LNCaP clone FGC (cell line): Measurements from ENCODE around the gene PPP2R5C.
A peak's percentile ranks its signal among the peaks of the same experiment; 100 is the strongest.

Source experiments
- DNase-seq: peaks from one replicate; pipeline ENCODE4 v3.0.0-alpha.2; 2011; ENCODE audit warnings: low read depth
- H3K4me3 ChIP-seq: 2 replicates; pipeline ENCODE4 v1.5.1; 2011; ENCODE audit warnings: mild to moderate bottlenecking, low read depth, low read length, control low read depth
- CTCF ChIP-seq: IDR thresholded peaks from 2 replicates; pipeline ENCODE4 v1.5.1; 2012; ENCODE audit warnings: mild to moderate bottlenecking; ENCODE audit not compliant: control insufficient read depth, insufficient read depth; ENCODE audit errors: extremely low read depth

PPP2R5C gene

GRCh38 chr14:101828046-101828445 lies 66.5 kb downstream of the PPP2R5C start:
- TF ChIP-seq CTCF: no peak
- DNase-seq: no peak
- H3K4me3 ChIP-seq: no peak overlapping the region

DNA sequence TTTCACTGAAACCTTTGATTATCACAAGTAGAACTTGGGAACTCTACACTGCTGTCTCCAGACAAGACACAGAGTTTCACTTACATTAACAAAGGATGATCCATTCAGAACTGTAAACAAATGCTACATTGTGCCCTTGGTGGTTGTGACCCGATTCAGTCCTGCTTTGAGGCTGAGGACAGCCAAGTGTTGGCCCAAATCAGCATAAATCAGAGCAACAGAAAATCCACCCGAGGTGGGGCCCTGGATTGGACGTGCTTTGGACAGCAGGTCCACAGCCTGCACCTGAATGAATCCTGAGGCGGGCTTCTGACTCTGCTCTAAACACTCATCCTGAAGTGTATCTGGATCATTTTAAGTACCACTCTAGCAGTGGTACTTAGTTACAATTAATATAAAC lies 68.8 kb downstream of the PPP2R5C start:
- no peak for DNase-seq
- no peak overlapping the region for H3K4me3 ChIP-seq
- no peak for TF ChIP-seq CTCF

GRCh38 chr14:101833045-101833444 lies 71.5 kb downstream of the PPP2R5C start:
- H3K4me3 ChIP-seq: no peak overlapping the region
- no peak for DNase-seq
- no peak for TF ChIP-seq CTCF

DNA sequence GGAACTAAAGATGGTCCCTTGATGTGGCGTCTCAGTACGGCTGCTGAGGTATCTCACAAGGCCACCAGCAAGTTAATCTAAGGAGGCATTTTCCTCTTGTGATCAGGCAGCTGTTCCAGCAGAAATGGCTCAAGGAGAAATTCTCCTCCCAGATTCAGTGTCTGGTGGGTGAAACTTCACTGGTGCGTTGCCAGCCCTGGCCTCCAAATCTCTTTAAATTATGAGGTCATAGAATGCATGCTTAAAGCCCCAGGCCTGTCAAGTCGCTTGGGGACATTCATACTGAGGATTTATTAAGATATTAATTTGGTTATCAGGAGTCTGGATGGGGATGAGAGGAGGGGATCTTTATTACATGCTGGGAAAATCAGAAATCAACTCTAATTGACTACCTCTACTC lies 72.9 kb downstream of the PPP2R5C start:
- peak overlapping the region; percentile 33; the same call in 1 of the 2 replicates for H3K4me3 ChIP-seq
- TF ChIP-seq CTCF: no peak
- DNase-seq: no peak

- no peak for TF ChIP-seq CTCF
- peak; percentile 85 for DNase-seq
- peak overlapping the region; percentile 33 for H3K4me3 ChIP-seq
These were observed 73.5 kb downstream of the PPP2R5C start for GRCh38 chr14:101834800-101835547.

- DNase-seq: no peak
- no peak overlapping the region; the same call in 1 of the 2 replicates for H3K4me3 ChIP-seq
These were observed 74.1 kb downstream of the PPP2R5C start for GRCh38 chr14:101835566-101835965.

More at GRCh38 chr14:101835566-101835965, 74.1 kb downstream of the PPP2R5C start:
- TF ChIP-seq CTCF: no peak
